ENCODE results near the gene CAPZB.
"Not testable (repeated sequence)": the region's sequence is repeated elsewhere in the genome, so short reads cannot be mapped to it uniquely, and the experiment has no call there.

Gene CAPZB

DNA sequence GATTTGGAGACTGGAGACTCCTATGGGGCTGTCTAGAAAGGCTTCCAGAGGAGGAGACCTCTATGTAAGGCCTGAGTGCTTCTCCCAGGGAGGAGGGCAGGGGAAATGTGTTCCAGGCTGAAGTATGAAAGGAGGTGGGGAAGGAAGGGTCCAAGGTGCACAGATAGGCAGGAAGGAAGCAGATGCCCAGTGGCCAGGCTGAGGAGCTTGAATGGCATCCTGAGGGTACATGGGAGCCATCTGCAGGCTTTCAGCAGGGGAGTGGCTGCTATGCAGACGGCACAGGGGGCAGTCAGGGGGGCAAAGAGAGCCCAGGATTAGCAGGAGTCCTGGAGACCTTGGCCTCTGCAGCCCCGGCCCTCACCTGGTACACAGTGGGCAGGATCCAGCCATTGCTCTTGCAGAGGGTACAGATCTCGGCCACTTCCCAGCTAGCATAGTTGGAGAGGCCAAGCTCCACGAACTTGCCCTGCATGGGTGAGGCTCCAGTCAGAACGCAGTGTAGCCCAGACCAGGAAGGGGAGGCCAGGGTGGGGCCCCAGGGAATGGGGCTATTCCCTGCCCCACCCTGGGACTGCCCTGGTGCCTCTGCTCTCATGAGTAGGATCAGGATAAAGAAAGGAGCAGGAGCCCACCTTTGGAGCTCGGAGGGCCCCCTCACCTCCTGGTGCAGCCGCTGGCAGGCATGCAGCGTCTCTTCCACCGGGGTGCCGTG, 177.4 kb downstream of the CAPZB start:
- DNase-seq, result no peak

- DNase-seq, result no peak
Measured at GRCh38 chr1:19306941-19307340, 178.4 kb downstream of the CAPZB start.

- DNase-seq, result no peak
Measured at GRCh38 chr1:19305880-19306279, 179.5 kb downstream of the CAPZB start.

GRCh38 chr1:19304081-19304480, 181.3 kb downstream of the CAPZB start:
- DNase-seq, result not testable (repeated sequence)

DNA sequence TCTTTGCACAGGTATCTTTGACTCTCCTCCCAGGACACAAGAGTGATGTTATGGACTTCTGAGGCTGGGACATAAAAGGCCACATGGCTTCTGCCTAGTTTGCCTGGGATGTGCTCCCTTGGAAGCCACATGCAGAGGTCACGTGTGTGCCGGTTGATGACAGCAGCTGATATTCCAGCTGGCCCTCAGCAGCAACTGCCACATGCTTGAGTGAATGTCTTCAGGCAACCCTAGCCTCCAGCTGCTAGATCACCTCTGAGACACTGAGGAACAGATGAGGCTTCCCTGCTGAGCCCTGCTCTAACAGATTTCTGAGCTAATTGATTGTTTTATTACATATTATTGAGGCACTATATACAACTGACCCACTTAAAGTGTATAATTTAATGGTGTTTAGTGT, 185.1 kb downstream of the CAPZB start:
- DNase-seq, result no peak

DNA sequence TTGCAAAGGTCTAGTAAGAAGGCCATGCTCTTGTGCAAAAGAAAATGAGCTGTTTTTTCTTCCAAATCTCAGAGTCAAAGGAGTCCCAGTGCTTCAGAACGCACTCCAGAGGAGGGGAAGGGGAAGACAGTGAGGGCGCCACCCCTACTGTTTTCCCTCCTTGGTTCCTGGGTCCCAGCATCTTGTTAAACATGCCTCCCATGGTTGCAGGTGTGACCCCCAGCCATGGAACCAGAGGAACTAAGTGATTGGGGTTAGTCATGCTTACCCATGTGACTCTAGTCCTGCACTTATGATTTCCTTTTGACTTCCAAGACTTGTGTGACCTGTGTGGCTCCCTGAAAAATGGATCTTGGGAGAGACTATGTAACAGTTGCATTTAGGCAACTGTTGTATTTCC, 190.7 kb downstream of the CAPZB start:
- DNase-seq, result no peak

- no peak for DNase-seq
Measured at GRCh38 chr1:19289244-19289643, 196.1 kb downstream of the CAPZB start.

All from NCI-H146 (cell line).